SK-N-SH (cell line): Measurements from ENCODE around the gene ERGIC1. TPM values are rescaled to one million over a fixed set of nuclear protein-coding genes. Genes with fewer than 3 reads are reported as not detected.
"Not testable (repeated sequence)": the region's sequence is repeated elsewhere in the genome, so short reads cannot be mapped to it uniquely, and the experiment has no call there.

ENCODE experiments used
- CTCF ChIA-PET: fragments of 300-600, 350-600 bp; formaldehyde crosslinking; extraction: SDS; loops from one replicate; lab custom pipeline; 2021; lab: Yijun Ruan, JAX
- POLR2A ChIA-PET: fragments of 350-600 bp; sonication (Branson Sonifier 250); formaldehyde crosslinking; extraction: SDS; loops from one replicate; lab custom pipeline; 2020; ENCODE audit warnings: antibody characterized with exemption, inconsistent platforms; lab: Yijun Ruan, JAX
- DNase-seq: peaks from one replicate; pipeline ENCODE4 v3.0.0; 2012
- H2AFZ ChIP-seq: fragments of 200-600 bp; sonication (generic); 2 replicates; pipeline ENCODE4 v1.8.1; 2016; ENCODE audit warnings: antibody characterized with exemption, mild to moderate bottlenecking, low read depth
- H3F3A ChIP-seq: fragments of 200-600 bp; sonication (generic); replicated peaks from 2 replicates; pipeline ENCODE3; 2016; ENCODE audit warnings: antibody characterized with exemption, mild to moderate bottlenecking; ENCODE audit not compliant: insufficient read depth
- H3K27ac ChIP-seq, 2 experiments: fragments of 200-500 bp in 1 of 2; fragments of 200-600 bp in 1 of 2; sonication (Bioruptor generic) in 1 of 2; sonication (generic), shearing (Covaris generic) in 1 of 2; 2 replicates each; pipeline versions ENCODE4 v1.5.1 to v1.6.1; 2014 to 2016; ENCODE audit warnings: low read depth in 2 of 2, inconsistent platforms in 1 of 2, low read length in 1 of 2, mild to moderate bottlenecking in 1 of 2, mixed read lengths in 1 of 2
- H3K27me3 ChIP-seq: fragments of 200-600 bp; sonication (generic), shearing (Covaris generic); 2 replicates; pipeline ENCODE4 v1.6.1; 2016; ENCODE audit warnings: mixed run types; ENCODE audit not compliant: insufficient read depth
- H3K36me3 ChIP-seq, 2 experiments: fragments of 200-500 bp in 1 of 2; fragments of 200-600 bp in 1 of 2; sonication (Bioruptor generic) in 1 of 2; sonication (generic) in 1 of 2; replicated peaks in 1 of 2; 2 replicates each; pipeline versions ENCODE3 to v1.5.1; 2014 to 2016; ENCODE audit warnings: low read length in 1 of 2, mild to moderate bottlenecking in 1 of 2; ENCODE audit not compliant: insufficient read depth in 2 of 2, control insufficient read depth in 1 of 2
- H3K4me1 ChIP-seq, 2 experiments: fragments of 200-500 bp in 1 of 2; fragments of 200-600 bp in 1 of 2; sonication (Bioruptor generic) in 1 of 2; sonication (generic), shearing (Covaris generic) in 1 of 2; 2 replicates each; pipeline versions ENCODE4 v1.5.1 to v1.6.1; 2014 to 2016; ENCODE audit warnings: low read depth in 1 of 2, low read length in 1 of 2, mixed run types in 1 of 2; ENCODE audit not compliant: insufficient read depth in 2 of 2, control insufficient read depth in 1 of 2
- H3K4me2 ChIP-seq: fragments of 200-600 bp; sonication (generic), shearing (Covaris generic); 2 replicates; pipeline ENCODE4 v1.6.1; 2017; ENCODE audit warnings: mixed run types
- H3K4me3 ChIP-seq, 2 experiments: fragments of 200-500 bp in 1 of 2; fragments of 200-600 bp in 1 of 2; sonication (Bioruptor generic) in 1 of 2; sonication (generic), shearing (Covaris generic) in 1 of 2; 2 replicates each; pipeline versions ENCODE4 v1.5.1 to v1.8.1; 2014 to 2016; ENCODE audit warnings: low read depth in 2 of 2, inconsistent platforms in 1 of 2, low read length in 1 of 2, mild to moderate bottlenecking in 1 of 2, mixed read lengths in 1 of 2, moderate library complexity in 1 of 2
- H3K79me2 ChIP-seq: fragments of 200-600 bp; sonication (generic); 2 replicates; pipeline ENCODE4 v1.8.1; 2017; ENCODE audit warnings: mild to moderate bottlenecking; ENCODE audit not compliant: insufficient read depth
- H3K9ac ChIP-seq: fragments of 200-600 bp; sonication (generic); 2 replicates; pipeline ENCODE4 v1.6.1; 2017; ENCODE audit warnings: mixed run types
- H3K9me2 ChIP-seq: fragments of 200-600 bp; sonication (generic); 2 replicates; pipeline ENCODE4 v1.6.1; 2017; ENCODE audit warnings: mixed run types
- H3K9me3 ChIP-seq: fragments of 200-600 bp; sonication (generic); 2 replicates; pipeline ENCODE4 v1.6.1; 2017; ENCODE audit warnings: mixed run types, mild to moderate bottlenecking, moderate library complexity
- H4K20me1 ChIP-seq: fragments of 200-600 bp; sonication (generic); 2 replicates; pipeline ENCODE4 v1.6.1; 2017; ENCODE audit warnings: mild to moderate bottlenecking, mixed run types; ENCODE audit not compliant: insufficient read depth
- FOXJ3 ChIP-seq: sonication (generic); formaldehyde crosslinking; IDR thresholded peaks from 2 replicates; pipeline ENCODE4 v1.5.1; 2020; ENCODE audit warnings: mild to moderate bottlenecking, missing genetic modification reagents
- FOXM1 ChIP-seq: IDR thresholded peaks from 2 replicates; pipeline ENCODE4 v1.4.0; 2012; ENCODE audit warnings: low read depth, mild to moderate bottlenecking
- MEF2A ChIP-seq: IDR thresholded peaks from 2 replicates; pipeline ENCODE4 v1.4.0; 2012; ENCODE audit warnings: low read depth, borderline replicate concordance
- MXI1 ChIP-seq: IDR thresholded peaks from 2 replicates; pipeline ENCODE4 v1.6.1; 2012; ENCODE audit warnings: mild to moderate bottlenecking, low read depth, low read length, improper control_type of control experiment
- NFIC ChIP-seq: IDR thresholded peaks from 2 replicates; pipeline ENCODE4 v1.4.0; 2012; ENCODE audit warnings: borderline replicate concordance
- RFX5 ChIP-seq: IDR thresholded peaks from 2 replicates; pipeline ENCODE4 v1.6.1; 2012; ENCODE audit warnings: mild to moderate bottlenecking, improper control_type of control experiment, low read length
- TCF12 ChIP-seq: IDR thresholded peaks from 2 replicates; pipeline ENCODE4 v1.4.0; 2012
- TEAD4 ChIP-seq: IDR thresholded peaks from 2 replicates; pipeline ENCODE4 v1.4.0; 2012; ENCODE audit warnings: mild to moderate bottlenecking, borderline replicate concordance; ENCODE audit not compliant: insufficient read depth
- WGBS: methylation state at CpG from one replicate; pipeline ENCODE4 v1.1.6; 2017; ENCODE audit warnings: low lambda C conversion rate; 5-methylcytosine and 5-hydroxymethylcytosine counted together
- polyA plus RNA-seq, 3 experiments: library from polyadenylated mRNA; depleted of rRNA; stranded (reverse); fragments of >200 nt; gene quantifications; 2 replicates each; pipeline ENCODE4 v1.2.3, GENCODE V29; 2012
- TF ChIP-seq, protein P1 (sequence below): IDR thresholded peaks from 2 replicates; pipeline ENCODE4 v1.6.1; 2012; ENCODE audit warnings: mild to moderate bottlenecking, low read depth, low read length, moderate library complexity
- TF ChIP-seq, protein P2 (sequence below): fragments of 150-350 bp; IDR thresholded peaks from 2 replicates; pipeline ENCODE4 v1.6.1; 2017; ENCODE audit warnings: antibody characterized with exemption, low read length, low read depth, borderline replicate concordance
- TF ChIP-seq, protein P3 (sequence below): IDR thresholded peaks from 2 replicates; pipeline ENCODE4 v1.4.0; 2012; ENCODE audit warnings: low read depth, borderline replicate concordance

ERGIC1 gene
- polyA plus RNA-seq, 1 of the 3 experiments (the other 2 are of a cell fraction), result 101 TPM

DNA sequence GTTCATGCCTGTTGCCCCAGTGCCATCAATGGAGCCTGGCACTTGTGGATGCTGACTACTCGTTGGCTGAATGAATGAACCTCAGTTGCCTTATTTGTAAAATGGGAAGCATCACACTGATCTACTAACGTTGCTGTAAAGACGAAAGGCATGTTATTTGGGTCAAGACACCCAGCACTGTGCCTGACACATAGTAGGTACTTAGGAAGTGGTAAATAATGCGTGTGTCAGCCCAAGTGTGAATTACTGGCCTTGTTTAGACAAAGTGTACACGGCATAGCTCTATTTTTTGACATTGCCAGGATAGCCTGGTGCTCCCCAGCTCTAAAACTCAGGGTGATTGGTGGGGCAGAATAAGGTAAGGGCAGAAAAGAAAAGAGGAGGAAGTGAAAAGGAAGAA, 27.4 kb downstream of the ERGIC1 start (continued):
- TF ChIP-seq MXI1 (no peak), TEAD4 (no peak), TCF12 (no peak)
- TF ChIP-seq, protein P1, sequence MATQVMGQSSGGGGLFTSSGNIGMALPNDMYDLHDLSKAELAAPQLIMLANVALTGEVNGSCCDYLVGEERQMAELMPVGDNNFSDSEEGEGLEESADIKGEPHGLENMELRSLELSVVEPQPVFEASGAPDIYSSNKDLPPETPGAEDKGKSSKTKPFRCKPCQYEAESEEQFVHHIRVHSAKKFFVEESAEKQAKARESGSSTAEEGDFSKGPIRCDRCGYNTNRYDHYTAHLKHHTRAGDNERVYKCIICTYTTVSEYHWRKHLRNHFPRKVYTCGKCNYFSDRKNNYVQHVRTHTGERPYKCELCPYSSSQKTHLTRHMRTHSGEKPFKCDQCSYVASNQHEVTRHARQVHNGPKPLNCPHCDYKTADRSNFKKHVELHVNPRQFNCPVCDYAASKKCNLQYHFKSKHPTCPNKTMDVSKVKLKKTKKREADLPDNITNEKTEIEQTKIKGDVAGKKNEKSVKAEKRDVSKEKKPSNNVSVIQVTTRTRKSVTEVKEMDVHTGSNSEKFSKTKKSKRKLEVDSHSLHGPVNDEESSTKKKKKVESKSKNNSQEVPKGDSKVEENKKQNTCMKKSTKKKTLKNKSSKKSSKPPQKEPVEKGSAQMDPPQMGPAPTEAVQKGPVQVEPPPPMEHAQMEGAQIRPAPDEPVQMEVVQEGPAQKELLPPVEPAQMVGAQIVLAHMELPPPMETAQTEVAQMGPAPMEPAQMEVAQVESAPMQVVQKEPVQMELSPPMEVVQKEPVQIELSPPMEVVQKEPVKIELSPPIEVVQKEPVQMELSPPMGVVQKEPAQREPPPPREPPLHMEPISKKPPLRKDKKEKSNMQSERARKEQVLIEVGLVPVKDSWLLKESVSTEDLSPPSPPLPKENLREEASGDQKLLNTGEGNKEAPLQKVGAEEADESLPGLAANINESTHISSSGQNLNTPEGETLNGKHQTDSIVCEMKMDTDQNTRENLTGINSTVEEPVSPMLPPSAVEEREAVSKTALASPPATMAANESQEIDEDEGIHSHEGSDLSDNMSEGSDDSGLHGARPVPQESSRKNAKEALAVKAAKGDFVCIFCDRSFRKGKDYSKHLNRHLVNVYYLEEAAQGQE, result no peak
- TF ChIP-seq, all 33 proteins: peak for 0

DNA sequence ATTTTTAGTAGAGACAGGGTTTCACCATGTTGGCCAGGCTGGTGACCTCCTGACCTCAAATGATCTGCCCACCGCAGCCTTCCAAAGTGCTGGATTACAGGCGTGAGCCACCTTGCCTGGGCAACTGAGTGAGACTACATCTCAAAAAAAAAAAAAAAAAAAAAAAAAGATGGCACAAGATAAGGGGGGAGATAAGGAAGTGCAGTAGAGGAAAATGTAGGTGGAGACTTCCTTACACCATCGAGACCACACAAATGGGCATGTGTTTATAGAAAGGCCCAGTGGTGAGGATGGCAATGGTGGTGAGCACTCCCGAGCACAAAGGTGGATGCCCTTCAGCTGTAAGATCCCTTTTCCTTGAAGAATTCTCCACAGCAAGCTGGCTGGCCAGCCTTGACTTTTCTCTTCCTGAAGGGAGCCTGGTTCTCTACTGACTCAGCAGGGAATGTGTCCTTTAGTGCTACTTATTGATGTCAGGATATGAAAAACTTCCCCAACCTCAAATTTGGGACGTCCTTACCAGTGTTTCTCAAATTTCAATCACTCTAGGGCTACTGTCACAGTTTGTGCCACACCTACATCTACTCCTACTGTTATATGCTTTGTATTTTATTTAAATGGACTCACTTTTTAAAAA, 28.2 kb downstream of the ERGIC1 start:
- TF ChIP-seq FOXM1 (no peak), NFIC (no peak), TCF12 (no peak), RFX5 (no peak), FOXJ3 (CRISPR knock-in tag) (no peak), MEF2A (no peak)
- TF ChIP-seq, protein P1, result no peak
- TF ChIP-seq, protein P2, sequence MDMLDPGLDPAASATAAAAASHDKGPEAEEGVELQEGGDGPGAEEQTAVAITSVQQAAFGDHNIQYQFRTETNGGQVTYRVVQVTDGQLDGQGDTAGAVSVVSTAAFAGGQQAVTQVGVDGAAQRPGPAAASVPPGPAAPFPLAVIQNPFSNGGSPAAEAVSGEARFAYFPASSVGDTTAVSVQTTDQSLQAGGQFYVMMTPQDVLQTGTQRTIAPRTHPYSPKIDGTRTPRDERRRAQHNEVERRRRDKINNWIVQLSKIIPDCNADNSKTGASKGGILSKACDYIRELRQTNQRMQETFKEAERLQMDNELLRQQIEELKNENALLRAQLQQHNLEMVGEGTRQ, result no peak
- TF ChIP-seq, protein P3, sequence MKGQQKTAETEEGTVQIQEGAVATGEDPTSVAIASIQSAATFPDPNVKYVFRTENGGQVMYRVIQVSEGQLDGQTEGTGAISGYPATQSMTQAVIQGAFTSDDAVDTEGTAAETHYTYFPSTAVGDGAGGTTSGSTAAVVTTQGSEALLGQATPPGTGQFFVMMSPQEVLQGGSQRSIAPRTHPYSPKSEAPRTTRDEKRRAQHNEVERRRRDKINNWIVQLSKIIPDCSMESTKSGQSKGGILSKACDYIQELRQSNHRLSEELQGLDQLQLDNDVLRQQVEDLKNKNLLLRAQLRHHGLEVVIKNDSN, result no peak
- no peak overlapping the region for H3K9ac ChIP-seq
- H3K9me3 ChIP-seq, result no peaks in the 10 kb centered on the region
- no peak overlapping the region for H2AFZ ChIP-seq
- H3K4me1 ChIP-seq, result peaks cover 9 to 12% of the 10 kb centered on the region in 2 experiments; a peak in 3 of 4 replicates
- ChIA-PET POLR2A (no interaction called here), CTCF (no interaction called here)
- no peak overlapping the region for H3K27ac ChIP-seq
- H4K20me1 ChIP-seq, result no peaks in the 10 kb centered on the region
- H3K9me2 ChIP-seq, result no peaks in the 10 kb centered on the region
- peaks cover under 1% of the 10 kb centered on the region for H3F3A ChIP-seq
- 88% methylated on average over 5 of the region's 5 CpGs for WGBS
- DNase-seq, result no peak
- no peaks in the 10 kb centered on the region for H3K27me3 ChIP-seq
- H3K4me3 ChIP-seq, result no peak overlapping the region
- peaks cover 65% of the 10 kb centered on the region for H3K79me2 ChIP-seq
- peaks cover 0 to under 1% of the 10 kb centered on the region in 2 experiments for H3K36me3 ChIP-seq
- no peak overlapping the region for H3K4me2 ChIP-seq

DNA sequence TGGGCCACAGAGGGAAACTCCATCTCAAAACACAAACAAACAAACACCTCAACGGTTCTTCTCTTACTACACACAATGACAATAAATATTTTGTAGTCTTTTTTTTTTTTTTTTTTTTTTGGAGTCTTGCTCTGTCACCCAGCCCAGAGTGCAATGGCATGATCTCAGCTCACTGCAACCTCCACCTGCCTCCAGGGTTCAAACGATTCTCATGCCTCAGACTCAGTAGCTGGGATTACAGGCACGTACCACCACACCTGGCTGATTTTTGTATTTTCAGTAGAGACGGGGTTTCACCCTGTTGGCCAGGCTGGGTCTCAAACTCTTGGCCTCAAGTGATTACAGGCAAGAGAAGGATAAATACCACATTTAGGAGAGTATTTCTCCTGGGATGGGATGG, 30.1 kb downstream of the ERGIC1 start:
- H3K9me2 ChIP-seq, H3K9ac ChIP-seq, H3K27ac ChIP-seq, DNase-seq, H3K27me3 ChIP-seq, H3K4me3 ChIP-seq, H3K36me3 ChIP-seq, H4K20me1 ChIP-seq, H3K9me3 ChIP-seq, H2AFZ ChIP-seq, H3K4me2 ChIP-seq: not testable (repeated sequence)
- Histone ChIP-seq H3K79me2 (peaks cover 53% of the 10 kb centered on the region), H3F3A (peaks cover 19% of the 10 kb centered on the region), H3K4me1 (peaks cover 20 to 22% of the 10 kb centered on the region in 2 experiments; a peak in 3 of 4 replicates)
- POLR2A ChIA-PET, result interaction anchor here (0.6 kb wide), 1 partner anchor 16 kb away, joined by 6 read pairs; no protein-coding TSS in a partner anchor
- WGBS, result 70% methylated on average over 4 of the region's 4 CpGs
- CTCF ChIA-PET, result interaction anchor here (0.7 kb wide), 1 partner anchor 110 kb away, joined by 4 read pairs; no protein-coding TSS in a partner anchor
